T-helper 1 cell treated with Interleukin-12 subunit alpha and Interleukin-12 subunit beta and Interleukin-4 antibody, amounts not matched to agents 30 μg/mL and 1 μg/mL, for 36 hours (primary cell): ENCODE measurements around the gene NEGR1.

Source experiments
- H3K27ac Mint-ChIP-seq: one replicate; pipeline ENCODE4 v1.8.0; 2021; ENCODE audit warnings: mild to moderate bottlenecking, mixed read lengths
- H3K27me3 Mint-ChIP-seq: one replicate; pipeline ENCODE4 v1.8.0; 2021; ENCODE audit warnings: low read depth, mixed read lengths
- H3K36me3 Mint-ChIP-seq: one replicate; pipeline ENCODE4 v1.8.0; 2021; ENCODE audit warnings: low read depth, mixed read lengths
- H3K4me1 Mint-ChIP-seq: one replicate; pipeline ENCODE4 v1.8.0; 2021; ENCODE audit warnings: low read depth, mixed read lengths
- H3K4me3 Mint-ChIP-seq: one replicate; pipeline ENCODE4 v1.8.0; 2021; ENCODE audit warnings: mild to moderate bottlenecking, moderate library complexity, mixed read lengths
- H3K9me3 Mint-ChIP-seq: one replicate; pipeline ENCODE4 v1.8.0; 2021; ENCODE audit warnings: mixed read lengths

Gene NEGR1

GRCh38 chr1:71630073-71630472 lies 652.3 kb downstream of the NEGR1 start:
- H3K4me3 Mint-ChIP-seq, result no peak overlapping the region
- no peaks in the 10 kb centered on the region for H3K36me3 Mint-ChIP-seq
- H3K9me3 Mint-ChIP-seq, result peaks cover 5% of the 10 kb centered on the region
- no peak overlapping the region for H3K27ac Mint-ChIP-seq
- no peaks in the 10 kb centered on the region for H3K27me3 Mint-ChIP-seq
- no peaks in the 10 kb centered on the region for H3K4me1 Mint-ChIP-seq

GRCh38 chr1:71625004-71625403 lies 657.3 kb downstream of the NEGR1 start:
- Mint-ChIP-seq H3K4me1 (no peaks in the 10 kb centered on the region), H3K9me3 (peaks cover 5% of the 10 kb centered on the region), H3K27ac (no peak overlapping the region), H3K36me3 (no peaks in the 10 kb centered on the region), H3K27me3 (no peaks in the 10 kb centered on the region), H3K4me3 (no peak overlapping the region)

GRCh38 chr1:71623888-71624287 lies 658.5 kb downstream of the NEGR1 start:
- no peak overlapping the region for H3K4me3 Mint-ChIP-seq
- no peaks in the 10 kb centered on the region for H3K9me3 Mint-ChIP-seq
- H3K4me1 Mint-ChIP-seq, result no peaks in the 10 kb centered on the region
- H3K27me3 Mint-ChIP-seq, result no peaks in the 10 kb centered on the region
- no peaks in the 10 kb centered on the region for H3K36me3 Mint-ChIP-seq
- H3K27ac Mint-ChIP-seq, result no peak overlapping the region

GRCh38 chr1:71621785-71622184 lies 660.6 kb downstream of the NEGR1 start:
- no peaks in the 10 kb centered on the region for H3K27me3 Mint-ChIP-seq
- no peaks in the 10 kb centered on the region for H3K4me1 Mint-ChIP-seq
- H3K27ac Mint-ChIP-seq, result no peak overlapping the region
- no peaks in the 10 kb centered on the region for H3K36me3 Mint-ChIP-seq
- no peaks in the 10 kb centered on the region for H3K9me3 Mint-ChIP-seq
- no peak overlapping the region for H3K4me3 Mint-ChIP-seq

GRCh38 chr1:71618766-71619530 lies 663.4 kb downstream of the NEGR1 start:
- H3K27ac Mint-ChIP-seq, result no peak overlapping the region
- no peak overlapping the region for H3K4me3 Mint-ChIP-seq
- no peaks in the 10 kb centered on the region for H3K4me1 Mint-ChIP-seq
- no peaks in the 10 kb centered on the region for H3K27me3 Mint-ChIP-seq
- no peaks in the 10 kb centered on the region for H3K36me3 Mint-ChIP-seq
- H3K9me3 Mint-ChIP-seq, result no peaks in the 10 kb centered on the region

- no peaks in the 10 kb centered on the region for H3K4me1 Mint-ChIP-seq
- H3K36me3 Mint-ChIP-seq, result no peaks in the 10 kb centered on the region
- H3K27me3 Mint-ChIP-seq, result no peaks in the 10 kb centered on the region
- H3K4me3 Mint-ChIP-seq, result no peak overlapping the region
- H3K27ac Mint-ChIP-seq, result no peak overlapping the region
- H3K9me3 Mint-ChIP-seq, result no peaks in the 10 kb centered on the region
These were observed 664.1 kb downstream of the NEGR1 start for GRCh38 chr1:71618191-71618590.

- Mint-ChIP-seq H3K27ac (no peak overlapping the region), H3K9me3 (peaks cover 9% of the 10 kb centered on the region), H3K36me3 (no peaks in the 10 kb centered on the region), H3K4me1 (no peaks in the 10 kb centered on the region), H3K27me3 (no peaks in the 10 kb centered on the region), H3K4me3 (no peak overlapping the region)
These were observed 671.9 kb downstream of the NEGR1 start for GRCh38 chr1:71610476-71610875.

GRCh38 chr1:71603044-71603776 lies 679.1 kb downstream of the NEGR1 start:
- H3K4me1 Mint-ChIP-seq, result no peaks in the 10 kb centered on the region
- no peaks in the 10 kb centered on the region for H3K36me3 Mint-ChIP-seq
- H3K4me3 Mint-ChIP-seq, result no peak overlapping the region
- H3K9me3 Mint-ChIP-seq, result peaks cover 8% of the 10 kb centered on the region
- no peak overlapping the region for H3K27ac Mint-ChIP-seq
- no peaks in the 10 kb centered on the region for H3K27me3 Mint-ChIP-seq

GRCh38 chr1:71600023-71600422 lies 682.3 kb downstream of the NEGR1 start:
- Mint-ChIP-seq H3K36me3 (no peaks in the 10 kb centered on the region), H3K27me3 (no peaks in the 10 kb centered on the region), H3K4me1 (no peaks in the 10 kb centered on the region), H3K27ac (no peak overlapping the region), H3K4me3 (no peak overlapping the region), H3K9me3 (peaks cover 5% of the 10 kb centered on the region)

- Mint-ChIP-seq H3K4me3 (no peak overlapping the region), H3K4me1 (no peaks in the 10 kb centered on the region), H3K36me3 (no peaks in the 10 kb centered on the region), H3K9me3 (peaks cover 5% of the 10 kb centered on the region), H3K27me3 (no peaks in the 10 kb centered on the region), H3K27ac (no peak overlapping the region)
These were observed 683.0 kb downstream of the NEGR1 start for GRCh38 chr1:71599306-71599705.

GRCh38 chr1:71593523-71593922 lies 688.8 kb downstream of the NEGR1 start:
- no peak overlapping the region for H3K4me3 Mint-ChIP-seq
- H3K27ac Mint-ChIP-seq, result no peak overlapping the region
- no peaks in the 10 kb centered on the region for H3K27me3 Mint-ChIP-seq
- H3K4me1 Mint-ChIP-seq, result no peaks in the 10 kb centered on the region
- H3K9me3 Mint-ChIP-seq, result no peaks in the 10 kb centered on the region
- H3K36me3 Mint-ChIP-seq, result no peaks in the 10 kb centered on the region

- no peak overlapping the region for H3K4me3 Mint-ChIP-seq
- no peaks in the 10 kb centered on the region for H3K36me3 Mint-ChIP-seq
- no peaks in the 10 kb centered on the region for H3K4me1 Mint-ChIP-seq
- no peaks in the 10 kb centered on the region for H3K9me3 Mint-ChIP-seq
- no peaks in the 10 kb centered on the region for H3K27me3 Mint-ChIP-seq
- no peak overlapping the region for H3K27ac Mint-ChIP-seq
These were observed 689.6 kb downstream of the NEGR1 start for GRCh38 chr1:71592646-71593274.

GRCh38 chr1:71589005-71589404 lies 693.3 kb downstream of the NEGR1 start:
- Mint-ChIP-seq H3K9me3 (no peaks in the 10 kb centered on the region), H3K4me1 (no peaks in the 10 kb centered on the region), H3K36me3 (no peaks in the 10 kb centered on the region), H3K4me3 (no peak overlapping the region), H3K27ac (no peak overlapping the region), H3K27me3 (no peaks in the 10 kb centered on the region)

- Mint-ChIP-seq H3K36me3 (no peaks in the 10 kb centered on the region), H3K9me3 (no peaks in the 10 kb centered on the region), H3K4me3 (no peak overlapping the region), H3K27ac (no peak overlapping the region), H3K27me3 (no peaks in the 10 kb centered on the region), H3K4me1 (no peaks in the 10 kb centered on the region)
These were observed 694.4 kb downstream of the NEGR1 start for GRCh38 chr1:71587961-71588360.

- no peak overlapping the region for H3K27ac Mint-ChIP-seq
- no peaks in the 10 kb centered on the region for H3K27me3 Mint-ChIP-seq
- H3K4me1 Mint-ChIP-seq, result no peaks in the 10 kb centered on the region
- no peak overlapping the region for H3K4me3 Mint-ChIP-seq
- no peaks in the 10 kb centered on the region for H3K9me3 Mint-ChIP-seq
- no peaks in the 10 kb centered on the region for H3K36me3 Mint-ChIP-seq
These were observed 696.3 kb downstream of the NEGR1 start for GRCh38 chr1:71586030-71586429.
